ENCODE data around the gene SEC24B.

The SEC24B gene

GRCh38 chr4:109411964-109412363, 21.7 kb upstream of the SEC24B start:
- Histone ChIP-seq H3K4me1 (ENCODE audit: low read length) (no peaks in the 10 kb centered on the region), H3K4me2 (ENCODE audit: low read length) (no peak overlapping the region)

GRCh38 chr4:109412776-109413175, 20.8 kb upstream of the SEC24B start:
- H3K27me3 ChIP-seq (ENCODE audit: low read depth, low read length), result no peaks in the 10 kb centered on the region
- no peaks in the 10 kb centered on the region for H3K4me1 ChIP-seq (ENCODE audit: low read length)
- H3K27ac ChIP-seq (ENCODE audit: low read length), result no peak overlapping the region
- H3K4me3 ChIP-seq (ENCODE audit: low read length), result no peak overlapping the region
- no peaks in the 10 kb centered on the region for H4K20me1 ChIP-seq (ENCODE audit: insufficient read depth, low read length)
- no peaks in the 10 kb centered on the region for H3K79me2 ChIP-seq (ENCODE audit: low read length)
- no peaks in the 10 kb centered on the region for H3K9me3 ChIP-seq (ENCODE audit: insufficient read depth, low read length)
- no peak overlapping the region for H3K4me2 ChIP-seq (ENCODE audit: low read length)
- H2AFZ ChIP-seq (ENCODE audit: low read depth, low read length), result no peak overlapping the region
- no peak for TF ChIP-seq EZH2phosphoT487 (IDR thresholded peaks at IDR 0.05; ENCODE audit: low read depth)
- TF ChIP-seq, protein P1, sequence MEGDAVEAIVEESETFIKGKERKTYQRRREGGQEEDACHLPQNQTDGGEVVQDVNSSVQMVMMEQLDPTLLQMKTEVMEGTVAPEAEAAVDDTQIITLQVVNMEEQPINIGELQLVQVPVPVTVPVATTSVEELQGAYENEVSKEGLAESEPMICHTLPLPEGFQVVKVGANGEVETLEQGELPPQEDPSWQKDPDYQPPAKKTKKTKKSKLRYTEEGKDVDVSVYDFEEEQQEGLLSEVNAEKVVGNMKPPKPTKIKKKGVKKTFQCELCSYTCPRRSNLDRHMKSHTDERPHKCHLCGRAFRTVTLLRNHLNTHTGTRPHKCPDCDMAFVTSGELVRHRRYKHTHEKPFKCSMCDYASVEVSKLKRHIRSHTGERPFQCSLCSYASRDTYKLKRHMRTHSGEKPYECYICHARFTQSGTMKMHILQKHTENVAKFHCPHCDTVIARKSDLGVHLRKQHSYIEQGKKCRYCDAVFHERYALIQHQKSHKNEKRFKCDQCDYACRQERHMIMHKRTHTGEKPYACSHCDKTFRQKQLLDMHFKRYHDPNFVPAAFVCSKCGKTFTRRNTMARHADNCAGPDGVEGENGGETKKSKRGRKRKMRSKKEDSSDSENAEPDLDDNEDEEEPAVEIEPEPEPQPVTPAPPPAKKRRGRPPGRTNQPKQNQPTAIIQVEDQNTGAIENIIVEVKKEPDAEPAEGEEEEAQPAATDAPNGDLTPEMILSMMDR (IDR thresholded peaks at IDR 0.05; ENCODE audit: low read depth, low read length), result no peak
- no peak overlapping the region for H3K9ac ChIP-seq (ENCODE audit: low read length)
- no peaks in the 10 kb centered on the region for H3K36me3 ChIP-seq (replicated peaks; ENCODE audit: low read depth, low read length)

More at GRCh38 chr4:109411964-109412363, 21.7 kb upstream of the SEC24B start:
- TF ChIP-seq EZH2phosphoT487 (IDR thresholded peaks at IDR 0.05; ENCODE audit: low read depth), result no peak
- TF ChIP-seq, protein P1 (IDR thresholded peaks at IDR 0.05; ENCODE audit: low read depth, low read length), result no peak
- Histone ChIP-seq H3K4me3 (ENCODE audit: low read length) (no peak overlapping the region), H3K9ac (ENCODE audit: low read length) (no peak overlapping the region), H3K9me3 (ENCODE audit: insufficient read depth, low read length) (no peaks in the 10 kb centered on the region), H2AFZ (ENCODE audit: low read depth, low read length) (no peak overlapping the region), H4K20me1 (ENCODE audit: insufficient read depth, low read length) (no peaks in the 10 kb centered on the region), H3K27me3 (ENCODE audit: low read depth, low read length) (no peaks in the 10 kb centered on the region), H3K79me2 (ENCODE audit: low read length) (no peaks in the 10 kb centered on the region), H3K27ac (ENCODE audit: low read length) (no peak overlapping the region), H3K36me3 (replicated peaks; ENCODE audit: low read depth, low read length) (no peaks in the 10 kb centered on the region)

DNA sequence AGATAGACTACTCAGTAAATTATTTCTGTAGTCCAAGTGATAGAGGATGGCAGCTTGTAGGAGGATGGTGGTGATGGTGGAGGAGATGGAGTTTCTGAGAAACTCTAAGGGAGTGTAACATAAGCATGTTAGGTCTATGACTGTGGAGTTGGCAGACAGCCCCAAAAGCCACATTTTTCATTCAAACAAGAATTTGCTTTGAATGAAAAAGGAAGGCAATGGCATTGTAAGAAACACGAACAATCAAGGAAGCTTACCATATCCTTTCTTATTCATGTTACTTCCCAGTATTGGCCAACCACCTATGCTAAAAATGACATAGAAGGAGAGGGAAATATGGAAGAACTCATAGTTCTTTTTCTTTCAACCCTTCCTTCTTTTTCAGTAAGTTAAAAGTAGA, 18.7 kb upstream of the SEC24B start:
- H3K4me2 ChIP-seq (ENCODE audit: low read length), result no peak overlapping the region
- TF ChIP-seq, protein P1 (IDR thresholded peaks at IDR 0.05; ENCODE audit: low read depth, low read length), result no peak
- no peak for TF ChIP-seq EZH2phosphoT487 (IDR thresholded peaks at IDR 0.05; ENCODE audit: low read depth)
- no peak overlapping the region for H3K4me3 ChIP-seq (ENCODE audit: low read length)

DNA sequence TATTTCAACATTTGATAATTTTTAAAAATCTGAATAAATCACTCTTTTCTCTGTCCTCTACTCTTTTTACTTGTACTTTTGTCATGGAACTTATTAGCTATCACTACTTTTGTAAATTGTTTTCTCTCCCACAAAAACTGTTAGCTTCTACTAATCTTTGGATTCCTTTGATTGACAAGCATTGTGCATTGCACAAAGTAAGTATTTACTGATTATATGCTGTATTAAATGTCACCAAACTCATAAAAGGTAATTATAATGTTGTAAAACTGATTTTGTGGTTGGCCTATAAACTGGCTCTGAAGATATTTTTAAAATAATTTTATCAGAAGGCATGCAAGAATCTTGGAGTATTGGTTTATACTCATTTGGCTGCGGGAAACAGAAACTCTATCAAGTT, 15.0 kb upstream of the SEC24B start:
- Histone ChIP-seq H3K9ac (ENCODE audit: low read length) (no peak overlapping the region), H3K27ac (ENCODE audit: low read length) (no peak overlapping the region), H3K27me3 (ENCODE audit: low read depth, low read length) (peaks cover 8% of the 10 kb centered on the region; the same call in 1 of the 2 replicates)

More for the DNA sequence above, 18.7 kb upstream of the SEC24B start:
- no peaks in the 10 kb centered on the region for H3K4me1 ChIP-seq (ENCODE audit: low read length)
- H3K9ac ChIP-seq (ENCODE audit: low read length), result no peak overlapping the region
- H4K20me1 ChIP-seq (ENCODE audit: insufficient read depth, low read length), result no peaks in the 10 kb centered on the region
- no peaks in the 10 kb centered on the region for H3K9me3 ChIP-seq (ENCODE audit: insufficient read depth, low read length)
- H3K36me3 ChIP-seq (replicated peaks; ENCODE audit: low read depth, low read length), result no peaks in the 10 kb centered on the region
- H3K27me3 ChIP-seq (ENCODE audit: low read depth, low read length), result no peaks in the 10 kb centered on the region; the same call in 1 of the 2 replicates
- H3K27ac ChIP-seq (ENCODE audit: low read length), result no peak overlapping the region
- no peak overlapping the region for H2AFZ ChIP-seq (ENCODE audit: low read depth, low read length)
- H3K79me2 ChIP-seq (ENCODE audit: low read length), result no peaks in the 10 kb centered on the region

More for the DNA sequence above, 15.0 kb upstream of the SEC24B start:
- H3K4me1 ChIP-seq (ENCODE audit: low read length), result 0 out of 2 replicates have a peak, but pooled peaks cover 4% of the 10 kb centered on the region
- no peaks in the 10 kb centered on the region for H3K9me3 ChIP-seq (ENCODE audit: insufficient read depth, low read length)
- no peaks in the 10 kb centered on the region for H3K79me2 ChIP-seq (ENCODE audit: low read length)
- no peaks in the 10 kb centered on the region for H3K36me3 ChIP-seq (replicated peaks; ENCODE audit: low read depth, low read length)
- H4K20me1 ChIP-seq (ENCODE audit: insufficient read depth, low read length), result no peaks in the 10 kb centered on the region
- TF ChIP-seq, protein P1 (IDR thresholded peaks at IDR 0.05; ENCODE audit: low read depth, low read length), result no peak
- no peak for TF ChIP-seq EZH2phosphoT487 (IDR thresholded peaks at IDR 0.05; ENCODE audit: low read depth)
- no peak overlapping the region for H3K4me2 ChIP-seq (ENCODE audit: low read length)
- H2AFZ ChIP-seq (ENCODE audit: low read depth, low read length), result no peak overlapping the region
- H3K4me3 ChIP-seq (ENCODE audit: low read length), result no peak overlapping the region
